ENCODE data around the gene ARHGAP26. TPM values are rescaled to one million over a fixed set of nuclear protein-coding genes. Genes with fewer than 3 reads are reported as not detected.

ARHGAP26 gene
- total RNA-seq, 1 donor from 2014 or later: 18.7 TPM

DNA sequence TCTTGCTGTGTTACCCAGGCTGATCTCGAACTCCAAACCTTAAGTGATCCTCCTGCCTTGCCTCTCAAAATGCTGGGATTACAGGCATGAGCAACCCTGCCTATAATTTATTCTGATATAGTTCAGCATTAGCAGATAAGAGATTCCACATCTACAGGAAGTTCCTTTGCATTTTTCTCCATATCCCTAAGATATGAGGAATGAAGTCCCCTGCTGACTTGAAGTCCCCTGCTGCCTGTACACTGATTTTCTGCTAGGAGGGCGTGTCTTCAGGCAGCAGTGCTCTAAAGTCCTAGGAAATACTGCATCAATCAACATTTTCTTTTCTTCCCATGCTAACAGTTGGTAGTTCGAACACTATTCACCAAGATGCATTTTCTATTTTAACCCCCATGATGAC is 105.8 kb downstream of the ARHGAP26 start:
- H3K9me3 Mint-ChIP-seq: no peaks in the 10 kb centered on the region
- no peak overlapping the region for H3K4me3 Mint-ChIP-seq
- no peak for DNase-seq (ENCODE audit: extremely low spot score, unreplicated experiment)
- H3K36me3 Mint-ChIP-seq: no peaks in the 10 kb centered on the region
- H3K4me1 Mint-ChIP-seq (ENCODE audit: unreplicated experiment): peaks cover 42% of the 10 kb centered on the region
- H3K27me3 Mint-ChIP-seq: no peaks in the 10 kb centered on the region
- no peak overlapping the region for H3K27ac Mint-ChIP-seq
- TF ChIP-seq, protein P1, sequence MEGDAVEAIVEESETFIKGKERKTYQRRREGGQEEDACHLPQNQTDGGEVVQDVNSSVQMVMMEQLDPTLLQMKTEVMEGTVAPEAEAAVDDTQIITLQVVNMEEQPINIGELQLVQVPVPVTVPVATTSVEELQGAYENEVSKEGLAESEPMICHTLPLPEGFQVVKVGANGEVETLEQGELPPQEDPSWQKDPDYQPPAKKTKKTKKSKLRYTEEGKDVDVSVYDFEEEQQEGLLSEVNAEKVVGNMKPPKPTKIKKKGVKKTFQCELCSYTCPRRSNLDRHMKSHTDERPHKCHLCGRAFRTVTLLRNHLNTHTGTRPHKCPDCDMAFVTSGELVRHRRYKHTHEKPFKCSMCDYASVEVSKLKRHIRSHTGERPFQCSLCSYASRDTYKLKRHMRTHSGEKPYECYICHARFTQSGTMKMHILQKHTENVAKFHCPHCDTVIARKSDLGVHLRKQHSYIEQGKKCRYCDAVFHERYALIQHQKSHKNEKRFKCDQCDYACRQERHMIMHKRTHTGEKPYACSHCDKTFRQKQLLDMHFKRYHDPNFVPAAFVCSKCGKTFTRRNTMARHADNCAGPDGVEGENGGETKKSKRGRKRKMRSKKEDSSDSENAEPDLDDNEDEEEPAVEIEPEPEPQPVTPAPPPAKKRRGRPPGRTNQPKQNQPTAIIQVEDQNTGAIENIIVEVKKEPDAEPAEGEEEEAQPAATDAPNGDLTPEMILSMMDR (conservative IDR thresholded peaks at IDR 0.05): no peak

DNA sequence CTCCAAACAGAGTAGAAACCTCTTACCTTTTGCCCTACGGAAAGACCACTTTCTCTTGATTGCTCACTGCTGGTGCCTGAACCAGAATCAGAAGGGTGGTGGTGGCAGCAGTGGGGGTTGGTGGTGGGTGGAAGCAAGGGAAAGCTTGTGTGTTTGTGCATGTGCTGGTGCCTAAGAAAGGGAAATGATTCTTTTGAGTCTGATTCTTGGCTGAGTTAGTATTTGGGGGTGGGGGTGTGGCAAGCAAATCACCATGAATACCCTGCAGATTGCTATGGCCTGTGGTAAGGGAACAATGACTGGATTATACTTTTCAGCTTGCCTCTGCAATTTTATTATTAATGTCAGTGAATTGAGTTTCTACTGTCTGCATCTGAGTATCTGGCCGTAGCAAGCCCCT is 106.6 kb downstream of the ARHGAP26 start:
- Mint-ChIP-seq H3K27ac (no peak overlapping the region), H3K4me1 (ENCODE audit: unreplicated experiment) (peaks cover 37% of the 10 kb centered on the region), H3K4me3 (no peak overlapping the region), H3K9me3 (no peaks in the 10 kb centered on the region), H3K36me3 (no peaks in the 10 kb centered on the region), H3K27me3 (no peaks in the 10 kb centered on the region)
- TF ChIP-seq, protein P1 (conservative IDR thresholded peaks at IDR 0.05): no peak
- no peak for DNase-seq (ENCODE audit: extremely low spot score, unreplicated experiment)

DNA sequence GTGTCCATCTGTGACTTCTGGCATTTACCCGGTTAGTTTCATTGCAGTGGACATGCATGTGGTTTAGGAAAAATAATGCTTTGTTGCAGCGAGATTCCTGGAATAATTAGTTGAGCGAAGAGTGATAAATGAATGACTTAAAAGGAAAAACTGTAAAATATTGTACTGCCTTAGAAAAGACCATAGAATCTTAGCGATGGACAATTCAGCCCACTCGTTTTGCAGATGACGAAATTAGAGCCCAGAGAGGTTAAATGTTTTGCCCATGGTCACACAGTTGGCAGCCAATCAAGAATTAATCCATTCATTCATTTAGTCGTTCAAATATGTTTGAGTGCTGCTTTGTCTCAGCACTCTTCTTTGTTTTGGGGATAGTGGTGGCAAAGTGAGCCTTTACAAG is 107.9 kb downstream of the ARHGAP26 start:
- DNase-seq (ENCODE audit: extremely low spot score, unreplicated experiment): no peak
- no peaks in the 10 kb centered on the region for H3K27me3 Mint-ChIP-seq
- TF ChIP-seq, protein P1 (conservative IDR thresholded peaks at IDR 0.05): no peak
- no peak overlapping the region for H3K4me3 Mint-ChIP-seq
- H3K4me1 Mint-ChIP-seq (ENCODE audit: unreplicated experiment): peaks cover 24% of the 10 kb centered on the region
- H3K36me3 Mint-ChIP-seq: no peaks in the 10 kb centered on the region
- no peak overlapping the region for H3K27ac Mint-ChIP-seq
- H3K9me3 Mint-ChIP-seq: no peaks in the 10 kb centered on the region

DNA sequence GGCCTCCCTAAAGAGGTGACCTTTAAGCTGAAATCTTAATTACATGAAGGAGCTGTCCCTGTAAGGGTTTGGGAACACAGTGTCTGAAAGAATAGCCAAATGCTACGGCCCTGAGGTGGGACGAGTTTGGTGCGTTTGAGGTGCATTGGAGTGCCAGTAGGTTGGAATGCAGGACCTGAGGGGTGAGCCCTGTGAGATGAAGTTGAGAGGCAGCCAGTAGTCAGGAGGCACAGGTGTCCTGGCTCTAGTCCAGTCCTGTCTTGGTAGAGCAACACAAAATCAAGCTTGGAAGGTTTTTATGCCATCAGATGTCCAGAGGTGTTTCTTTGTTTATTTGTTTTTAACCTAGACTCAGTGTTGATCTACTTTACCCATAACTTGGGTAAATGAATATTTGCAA is 108.5 kb downstream of the ARHGAP26 start:
- Mint-ChIP-seq H3K4me1 (ENCODE audit: unreplicated experiment) (peaks cover 19% of the 10 kb centered on the region), H3K27me3 (no peaks in the 10 kb centered on the region), H3K4me3 (no peak overlapping the region), H3K9me3 (no peaks in the 10 kb centered on the region), H3K27ac (no peak overlapping the region), H3K36me3 (no peaks in the 10 kb centered on the region)
- DNase-seq (ENCODE audit: extremely low spot score, unreplicated experiment): no peak
- TF ChIP-seq, protein P1 (conservative IDR thresholded peaks at IDR 0.05): no peak

DNA sequence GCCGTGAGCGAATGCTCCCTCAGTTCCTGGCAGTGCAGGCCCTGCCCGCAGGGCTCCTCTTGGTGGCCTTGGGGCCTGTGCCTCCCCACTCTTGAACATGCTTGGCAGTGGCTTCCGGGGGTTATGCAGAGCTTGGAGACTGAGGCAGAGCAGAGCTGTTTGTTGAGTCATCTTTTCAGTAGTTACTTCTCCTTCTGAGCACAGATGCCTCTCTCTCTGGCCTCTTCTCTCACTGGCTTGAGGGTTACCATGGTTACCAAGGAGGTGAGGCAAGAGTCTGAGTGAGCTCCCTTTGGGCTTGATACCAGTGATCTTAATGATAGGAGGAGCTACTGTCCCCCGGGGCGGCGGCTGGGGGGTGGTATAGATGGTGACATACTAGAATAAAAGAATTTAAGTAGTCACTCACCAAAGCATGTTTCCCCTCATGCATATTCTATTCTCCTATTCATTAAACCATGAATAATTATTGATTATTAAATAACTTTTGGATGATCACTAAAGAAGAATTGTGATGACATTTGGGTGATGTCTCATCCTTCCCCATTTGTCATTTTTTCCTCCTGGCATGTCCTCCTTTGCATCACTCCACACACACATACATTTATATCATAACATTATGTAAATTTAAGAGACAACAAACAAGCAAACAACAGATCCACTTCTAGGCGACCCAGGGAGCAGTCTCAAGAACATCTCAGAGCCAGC is 111.1 kb downstream of the ARHGAP26 start:
- H3K36me3 Mint-ChIP-seq: no peaks in the 10 kb centered on the region
- H3K27me3 Mint-ChIP-seq: no peaks in the 10 kb centered on the region
- peaks cover 19% of the 10 kb centered on the region for H3K4me1 Mint-ChIP-seq (ENCODE audit: unreplicated experiment)
- no peak overlapping the region for H3K4me3 Mint-ChIP-seq
- TF ChIP-seq, protein P1 (conservative IDR thresholded peaks at IDR 0.05): no peak
- no peaks in the 10 kb centered on the region for H3K9me3 Mint-ChIP-seq
- no peak overlapping the region for H3K27ac Mint-ChIP-seq
- DNase-seq (ENCODE audit: extremely low spot score, unreplicated experiment): no peak

All from type B pancreatic cell (in vitro differentiated cells).